Esophagus squamous epithelium (tissue), 4 donors: ENCODE measurements around the gene C2CD4C.

ENCODE experiments used
- CTCF ChIP-seq, 6 experiments: fragments of 450-650 bp in 4 of 6; fragments of 200-600 bp in 2 of 6; sonication (generic) in 2 of 6; IDR thresholded peaks; one replicate each; pipeline ENCODE4 v1.5.1; 2016 to 2019; ENCODE audit warnings: antibody characterized with exemption in 6 of 6, mild to moderate bottlenecking in 4 of 6, moderate library complexity in 4 of 6
- POLR2A ChIP-seq, 4 donors: fragments of 450-650 bp; IDR thresholded peaks; one replicate each; pipeline ENCODE4 v1.6.1; 2017; ENCODE audit warnings: antibody characterized with exemption in 4 of 4, mild to moderate bottlenecking in 4 of 4, moderate library complexity in 3 of 4

- no peak for TF ChIP-seq POLR2A (IDR thresholded peaks at IDR 0.05)
- no peak for TF ChIP-seq CTCF (IDR thresholded peaks at IDR 0.05)
These were observed 39.1 kb downstream of the C2CD4C start for GRCh38 chr19:369876-370275.
